NCI-H2029 treated with DMSO at 0.1 percent for 48 hours (cell line): Measurements from ENCODE around the gene LILRB2.
A peak's percentile ranks its signal among the peaks of the same experiment; 100 is the strongest.
"Not testable (repeated sequence)": the region's sequence is repeated elsewhere in the genome, so short reads cannot be mapped to it uniquely, and the experiment has no call there.

Experiments used
- DNase-seq: peaks from one replicate; lab custom pipeline; 2025; lab: John Stamatoyannopoulos, UW

Gene LILRB2

DNA sequence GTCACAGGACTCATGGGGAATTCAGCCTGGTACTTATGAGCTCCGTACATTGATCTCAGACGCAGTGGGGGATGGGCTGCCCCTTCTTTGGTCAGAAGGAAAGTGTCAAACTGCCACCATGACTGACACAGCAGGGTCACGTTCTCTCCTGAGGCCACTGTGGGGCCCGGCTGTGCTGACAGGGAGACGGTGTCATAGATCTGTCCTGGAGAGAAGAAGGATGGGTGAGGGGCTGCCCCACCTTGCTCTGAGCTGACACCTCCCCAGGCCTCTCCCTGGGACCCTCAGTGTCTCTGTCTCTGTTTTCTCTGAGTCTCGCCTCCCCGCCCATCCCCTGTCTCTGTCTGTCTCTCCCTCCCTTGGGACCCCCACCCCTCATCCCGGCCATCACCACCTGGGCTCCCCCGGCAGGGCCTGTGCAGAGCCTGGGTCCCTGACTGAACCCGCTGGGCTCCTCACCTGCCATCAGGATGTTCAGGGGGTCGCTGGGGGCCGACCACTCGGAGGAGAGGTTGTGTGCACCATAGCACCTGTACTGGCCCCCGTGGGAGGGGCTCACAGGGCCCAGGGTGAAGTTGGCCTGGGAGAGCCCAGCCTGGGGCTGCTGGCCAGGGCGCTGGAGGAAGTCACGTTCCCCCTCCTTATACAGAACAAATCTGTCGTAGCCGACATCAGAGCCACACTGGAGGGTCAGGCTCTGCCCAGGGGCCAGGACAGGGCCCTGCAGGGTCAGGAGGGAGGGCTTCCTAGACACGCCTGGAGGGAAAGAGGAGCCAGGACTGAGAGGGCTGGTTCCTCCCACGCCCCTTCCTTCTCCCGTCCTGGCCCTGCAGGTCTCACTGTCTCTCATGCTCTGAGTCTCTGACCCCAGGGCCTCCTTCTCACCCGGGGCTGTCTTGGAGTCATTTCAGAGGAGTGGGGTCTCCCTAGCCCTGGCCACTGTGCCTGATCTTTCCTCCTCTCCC lies 40.3 kb downstream of the LILRB2 start:
- DNase-seq, result not testable (repeated sequence)

DNA sequence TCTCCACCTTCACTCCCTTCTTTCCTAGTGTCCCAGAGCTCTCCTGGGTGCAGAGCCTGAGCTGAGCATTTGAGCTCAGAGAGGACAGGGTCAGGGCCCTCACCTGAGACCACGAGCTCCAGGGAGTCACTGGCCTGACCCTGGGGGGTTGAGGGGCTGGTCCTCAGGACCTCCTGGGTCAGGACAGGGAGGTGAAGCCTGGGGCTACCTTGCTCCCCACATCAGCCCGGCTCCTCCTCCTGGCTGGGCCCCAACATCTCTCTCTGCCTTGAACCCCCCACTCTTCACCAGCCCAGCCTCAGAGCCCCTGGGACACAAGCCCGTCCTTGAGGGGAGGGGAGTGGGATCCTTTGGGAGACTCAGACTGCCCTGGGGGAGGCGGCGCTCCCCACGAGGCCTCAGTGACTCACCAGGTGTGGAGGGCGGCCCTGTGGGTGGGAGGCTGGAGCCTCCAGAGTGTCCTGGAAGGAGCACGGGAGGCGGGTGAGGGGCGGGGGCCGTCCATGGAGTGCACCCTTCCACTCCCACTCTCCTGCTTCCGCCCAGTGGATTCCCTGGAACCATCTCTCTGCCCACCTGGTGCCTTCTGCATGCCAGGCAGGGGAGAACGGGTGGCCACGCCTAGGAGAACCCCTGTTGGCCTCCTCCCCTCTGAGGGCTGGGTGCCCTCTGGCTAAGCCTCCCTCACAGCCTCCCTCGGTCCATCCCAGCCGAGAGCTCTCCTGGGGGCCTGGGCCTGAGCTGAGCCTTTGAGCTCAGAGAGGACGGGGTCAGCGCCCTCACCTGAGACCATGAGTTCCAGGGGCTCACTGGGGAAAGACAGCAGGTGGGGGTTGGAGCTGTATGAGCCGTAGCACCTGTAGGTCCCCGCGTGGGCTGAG lies 41.2 kb downstream of the LILRB2 start:
- not testable (repeated sequence) for DNase-seq

DNA sequence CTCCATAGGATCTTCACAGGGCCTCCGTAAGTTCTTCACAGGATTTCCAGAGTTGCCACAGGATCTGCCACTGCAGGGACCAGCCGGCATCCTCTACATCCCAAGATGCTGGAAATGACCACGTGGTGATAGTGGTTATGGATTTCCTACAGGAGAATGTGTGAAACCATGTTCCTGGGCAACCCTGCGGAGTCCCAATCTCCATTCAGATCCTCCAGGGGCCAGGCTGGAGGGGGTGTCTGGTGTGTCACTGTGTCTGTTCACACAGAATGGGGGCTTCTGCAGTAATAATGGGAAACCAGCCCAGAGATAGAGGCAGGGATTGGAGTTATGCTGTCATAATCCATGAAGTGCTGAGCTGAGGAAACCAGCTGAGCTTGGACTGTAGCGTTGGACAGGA lies 47.0 kb downstream of the LILRB2 start:
- DNase-seq, result no peak

DNA sequence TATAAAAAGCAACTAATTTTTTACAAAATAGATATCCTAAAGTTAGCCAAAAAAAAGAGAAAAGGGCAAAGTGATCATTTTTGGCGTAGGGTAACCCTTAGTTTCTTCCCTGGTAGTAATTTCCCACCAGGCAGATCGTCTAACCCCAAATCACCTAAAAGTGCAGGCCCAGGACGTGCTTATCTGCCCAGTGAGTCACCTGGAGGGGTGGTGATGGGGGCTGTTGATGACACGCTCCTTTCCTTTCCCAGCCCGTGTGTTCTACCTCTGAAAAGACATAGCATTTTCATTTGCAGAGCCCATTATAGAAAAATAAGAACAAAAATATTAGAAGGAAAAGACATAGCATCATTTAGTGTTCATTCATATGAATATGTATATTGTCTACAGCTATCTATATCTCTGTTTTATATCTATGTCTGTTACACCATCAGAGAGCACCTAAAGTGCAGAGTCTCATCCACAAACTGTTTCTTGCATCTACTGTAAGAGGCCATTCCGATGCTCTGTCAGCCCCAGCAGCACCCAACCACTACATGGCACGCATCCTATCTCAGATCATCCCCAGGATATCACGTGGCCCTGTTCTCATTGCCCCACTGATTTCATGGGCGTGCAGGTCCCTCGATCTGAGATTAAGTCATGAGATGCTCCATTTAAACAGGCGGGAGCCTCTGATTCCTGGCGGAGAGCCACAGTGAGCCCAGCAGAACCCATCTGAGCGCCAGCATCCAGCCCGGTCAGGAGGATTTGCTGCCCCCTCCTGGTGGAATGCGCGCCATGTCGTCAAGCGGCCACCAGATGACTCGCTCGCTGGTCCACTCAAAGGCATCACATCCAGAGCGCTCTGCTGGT lies 49.6 kb downstream of the LILRB2 start:
- peak; percentile 73 for DNase-seq

DNA sequence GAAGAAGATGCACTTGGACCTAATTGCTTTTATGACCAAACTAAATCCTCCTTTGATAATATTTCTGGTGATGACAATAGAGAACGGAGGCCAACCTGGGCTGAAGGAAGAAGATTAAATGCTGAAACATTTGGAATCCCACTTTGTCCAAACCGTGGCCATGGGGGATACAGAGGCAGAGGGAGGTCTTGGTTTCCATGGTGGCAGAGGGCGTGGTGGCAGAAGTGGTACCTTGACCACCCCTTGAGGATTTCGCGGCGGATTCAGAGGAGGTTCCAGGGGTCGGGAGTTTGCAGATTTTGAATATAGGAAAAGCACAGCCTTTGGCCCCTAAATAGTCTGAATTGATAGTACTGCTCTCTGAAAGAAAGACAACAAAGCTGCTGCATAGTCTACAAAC lies 50.9 kb downstream of the LILRB2 start:
- no peak for DNase-seq

DNA sequence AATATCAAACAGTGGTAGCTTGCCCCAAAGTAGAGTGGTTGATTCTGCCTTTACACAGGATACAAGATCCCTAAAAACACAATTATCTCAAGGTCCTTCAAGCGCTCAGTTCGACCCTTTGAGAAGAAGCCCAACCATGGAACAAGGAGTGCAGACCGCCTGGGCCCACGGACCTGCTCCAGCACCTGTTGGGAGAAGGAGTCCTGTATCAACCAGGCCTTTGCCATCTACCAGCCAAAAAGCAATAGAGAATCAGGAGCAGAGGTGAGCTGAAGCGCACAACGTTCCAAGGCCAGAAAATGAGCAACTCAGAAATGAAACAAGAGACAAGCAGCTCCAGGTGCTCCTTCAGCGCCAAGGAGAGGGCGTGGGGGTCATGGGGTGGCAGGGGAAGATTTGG lies 51.8 kb downstream of the LILRB2 start:
- DNase-seq, result no peak

DNA sequence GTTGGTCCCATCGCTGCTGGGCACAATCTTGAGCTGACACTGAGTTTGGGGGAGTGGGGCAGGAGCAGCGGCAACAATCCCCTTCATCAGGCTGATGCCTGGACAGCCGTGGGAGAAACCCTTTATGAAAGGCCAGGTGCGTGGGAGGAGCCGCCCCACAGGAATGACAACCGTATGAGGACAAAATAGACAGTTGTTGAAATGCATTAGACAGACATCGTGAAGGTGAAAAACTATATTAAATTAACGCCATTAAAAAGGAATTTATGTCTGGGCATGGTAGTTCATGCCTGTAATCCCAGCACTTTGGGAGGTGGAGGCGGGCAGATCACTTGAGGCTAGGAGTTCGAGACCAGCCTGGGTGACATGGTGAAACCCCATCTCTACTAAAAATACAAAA lies 56.3 kb downstream of the LILRB2 start:
- DNase-seq, result not testable (repeated sequence)

DNA sequence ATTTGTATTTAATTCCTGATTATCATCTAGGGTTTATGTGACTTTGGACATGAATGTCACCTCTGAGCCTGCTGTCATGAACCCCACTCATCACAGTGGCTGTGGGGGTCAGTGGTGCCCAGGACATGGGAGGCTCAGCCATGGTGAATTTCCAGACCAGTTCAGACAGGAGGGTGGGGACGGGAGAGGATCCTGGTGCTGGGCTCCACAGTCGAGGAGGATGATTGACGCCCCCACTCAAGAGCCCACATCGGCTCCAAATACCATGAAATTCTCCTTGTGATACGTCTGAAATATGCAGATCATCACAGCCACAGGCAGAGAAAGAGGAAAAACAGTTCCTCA lies 57.0 kb downstream of the LILRB2 start:
- DNase-seq, result not testable (repeated sequence)
